ENCODE measurements around the gene SOD3. TPM values are rescaled to one million over a fixed set of nuclear protein-coding genes. Genes with fewer than 3 reads are reported as not detected.

SOD3 gene
- total and polyA plus RNA-seq, 4 donors = 35.7 to 101 (median 53.9) TPM

- TF ChIP-seq, protein P1, sequence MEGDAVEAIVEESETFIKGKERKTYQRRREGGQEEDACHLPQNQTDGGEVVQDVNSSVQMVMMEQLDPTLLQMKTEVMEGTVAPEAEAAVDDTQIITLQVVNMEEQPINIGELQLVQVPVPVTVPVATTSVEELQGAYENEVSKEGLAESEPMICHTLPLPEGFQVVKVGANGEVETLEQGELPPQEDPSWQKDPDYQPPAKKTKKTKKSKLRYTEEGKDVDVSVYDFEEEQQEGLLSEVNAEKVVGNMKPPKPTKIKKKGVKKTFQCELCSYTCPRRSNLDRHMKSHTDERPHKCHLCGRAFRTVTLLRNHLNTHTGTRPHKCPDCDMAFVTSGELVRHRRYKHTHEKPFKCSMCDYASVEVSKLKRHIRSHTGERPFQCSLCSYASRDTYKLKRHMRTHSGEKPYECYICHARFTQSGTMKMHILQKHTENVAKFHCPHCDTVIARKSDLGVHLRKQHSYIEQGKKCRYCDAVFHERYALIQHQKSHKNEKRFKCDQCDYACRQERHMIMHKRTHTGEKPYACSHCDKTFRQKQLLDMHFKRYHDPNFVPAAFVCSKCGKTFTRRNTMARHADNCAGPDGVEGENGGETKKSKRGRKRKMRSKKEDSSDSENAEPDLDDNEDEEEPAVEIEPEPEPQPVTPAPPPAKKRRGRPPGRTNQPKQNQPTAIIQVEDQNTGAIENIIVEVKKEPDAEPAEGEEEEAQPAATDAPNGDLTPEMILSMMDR (IDR thresholded peaks at IDR 0.05; ENCODE audit: control extremely low read depth, extremely low read depth) = no peak
- no peak overlapping the region for H3K9ac ChIP-seq (ENCODE audit: insufficient read depth in 1 of 2, low read length in 2 of 2)
- no peaks in the 10 kb centered on the region for H3K9me3 ChIP-seq (ENCODE audit: control insufficient read depth in 4 of 4, insufficient read depth in 3 of 4, low read length in 3 of 4)
- ATAC-seq (ENCODE audit: insufficient read depth, low FRiP score) = peak; percentile 36
- H3K4me3 ChIP-seq = no peak overlapping the region
- H3K27me3 ChIP-seq (ENCODE audit: control insufficient read depth in 3 of 3, insufficient read depth in 3 of 3, low read length in 2 of 3) = no peaks in the 10 kb centered on the region
- WGBS, 2 donors = 49 to 53% methylated on average over 3 of the region's 3 CpGs
- peak; percentile 91 to 99 (median 99) for DNase-seq
- H3K27ac ChIP-seq (ENCODE audit: low read depth in 1 of 2, low read length in 1 of 2) = no peak overlapping the region
- H3K4me1 ChIP-seq (ENCODE audit: control insufficient read depth in 5 of 5, insufficient read depth in 5 of 5, low read length in 5 of 5) = peaks cover 2 to 29% (median 13%) of the 10 kb centered on the region in 5 donors
- no peaks in the 10 kb centered on the region for H3K36me3 ChIP-seq (ENCODE audit: control insufficient read depth in 4 of 4, insufficient read depth in 4 of 4, low read length in 4 of 4)
Observed at GRCh38 chr4:24778464-24779225, 16.7 kb upstream of the SOD3 start.

- TF ChIP-seq, protein P1 (IDR thresholded peaks at IDR 0.05; ENCODE audit: control extremely low read depth, extremely low read depth) = no peak
- WGBS, 2 donors = 95% methylated on average over 2 of the region's 2 CpGs
- Histone ChIP-seq H3K9me3 (ENCODE audit: control insufficient read depth in 4 of 4, insufficient read depth in 3 of 4, low read length in 3 of 4) (no peaks in the 10 kb centered on the region), H3K4me3 (no peak overlapping the region), H3K9ac (ENCODE audit: insufficient read depth in 1 of 2, low read length in 2 of 2) (no peak overlapping the region), H3K36me3 (ENCODE audit: control insufficient read depth in 4 of 4, insufficient read depth in 4 of 4, low read length in 4 of 4) (no peaks in the 10 kb centered on the region), H3K27ac (ENCODE audit: low read depth in 1 of 2, low read length in 1 of 2) (no peak overlapping the region), H3K4me1 (ENCODE audit: control insufficient read depth in 5 of 5, insufficient read depth in 5 of 5, low read length in 5 of 5) (peaks cover 2 to 29% (median 13%) of the 10 kb centered on the region in 5 donors), H3K27me3 (ENCODE audit: control insufficient read depth in 3 of 3, insufficient read depth in 3 of 3, low read length in 2 of 3) (no peaks in the 10 kb centered on the region)
- no peak for DNase-seq
- no peak for ATAC-seq (ENCODE audit: insufficient read depth, low FRiP score)
Observed at GRCh38 chr4:24780936-24781495, 14.4 kb upstream of the SOD3 start.

- Histone ChIP-seq H3K4me1 (ENCODE audit: control insufficient read depth in 5 of 5, insufficient read depth in 5 of 5, low read length in 5 of 5) (peaks cover 2 to 29% (median 13%) of the 10 kb centered on the region in 5 donors), H3K9ac (ENCODE audit: insufficient read depth in 1 of 2, low read length in 2 of 2) (no peak overlapping the region), H3K9me3 (ENCODE audit: control insufficient read depth in 4 of 4, insufficient read depth in 3 of 4, low read length in 3 of 4) (no peaks in the 10 kb centered on the region), H3K27ac (ENCODE audit: low read depth in 1 of 2, low read length in 1 of 2) (peak overlapping the region in 1 of 2 donors; percentile 22), H3K36me3 (ENCODE audit: control insufficient read depth in 4 of 4, insufficient read depth in 4 of 4, low read length in 4 of 4) (no peaks in the 10 kb centered on the region), H3K4me3 (no peak overlapping the region), H3K27me3 (ENCODE audit: control insufficient read depth in 3 of 3, insufficient read depth in 3 of 3, low read length in 2 of 3) (no peaks in the 10 kb centered on the region)
- 57 to 68% methylated on average over 6 of the region's 6 CpGs for WGBS, 2 donors
- TF ChIP-seq, protein P1 (IDR thresholded peaks at IDR 0.05; ENCODE audit: control extremely low read depth, extremely low read depth) = no peak
- ATAC-seq (ENCODE audit: insufficient read depth, low FRiP score) (no peak), DNase-seq (no peak)
Observed at GRCh38 chr4:24781999-24782745, 13.2 kb upstream of the SOD3 start.
